Measurements from ENCODE around the gene TKTL1. TPM values are rescaled to one million over a fixed set of nuclear protein-coding genes. Genes with fewer than 3 reads are reported as not detected.

TKTL1 gene
- total and polyA plus RNA-seq, 2 experiments from 2014 or later: not detected

DNA sequence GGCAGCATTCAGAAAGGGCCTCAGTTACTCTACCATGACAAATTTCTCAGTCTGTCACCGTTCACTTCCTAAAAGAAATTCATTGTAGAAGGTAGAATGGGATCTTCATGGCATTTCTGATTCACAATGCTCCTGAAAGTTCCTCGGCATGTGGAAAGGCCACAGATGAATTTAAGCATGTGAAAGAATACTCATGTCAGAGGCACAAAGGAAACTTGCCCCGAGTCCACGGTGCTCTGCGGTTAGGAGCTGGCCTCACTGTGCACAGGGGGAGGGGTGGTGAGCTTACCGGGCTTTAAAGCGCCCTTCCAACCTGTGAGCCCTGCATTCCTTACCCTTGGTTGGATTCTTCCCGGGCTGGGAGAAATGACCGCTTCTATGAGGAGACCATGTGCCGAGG is 9.3 kb downstream of the TKTL1 start:
- Histone ChIP-seq H3K36me3 (ENCODE audit: insufficient read depth) (no peaks in the 10 kb centered on the region), H3K27ac (ENCODE audit: low read depth) (no peak overlapping the region), H3K4me2 (no peak overlapping the region), H3K9me2 (ENCODE audit: insufficient read depth) (no peaks in the 10 kb centered on the region), H4K20me1 (replicated peaks; ENCODE audit: insufficient read depth) (no peaks in the 10 kb centered on the region), H3K27me3 (ENCODE audit: insufficient read depth) (no peaks in the 10 kb centered on the region), H3F3A (replicated peaks; ENCODE audit: low read depth) (no peaks in the 10 kb centered on the region), H3K4me1 (ENCODE audit: insufficient read depth) (no peaks in the 10 kb centered on the region), H3K4me3 (no peak overlapping the region), H2AFZ (no peak overlapping the region), H3K79me2 (replicated peaks; ENCODE audit: insufficient read depth) (no peaks in the 10 kb centered on the region)
- H3K27ac Mint-ChIP-seq: no peak overlapping the region
- no peaks in the 10 kb centered on the region for H3K9me3 Mint-ChIP-seq
- no peak overlapping the region for H3K4me3 Mint-ChIP-seq
- peak; percentile 37; the same call in 1 of the 3 replicates for ATAC-seq
- peaks cover 13% of the 10 kb centered on the region; the same call in 2 of the 3 replicates for H3K4me1 Mint-ChIP-seq
- DNase-seq (ENCODE audit: low spot score): no peak
- no peaks in the 10 kb centered on the region for H3K36me3 Mint-ChIP-seq (ENCODE audit: low read depth)
- H3K27me3 Mint-ChIP-seq (ENCODE audit: insufficient read depth, low read depth, poor library complexity): peaks cover 6% of the 10 kb centered on the region
- TF ChIP-seq EZH2phosphoT487 (IDR thresholded peaks at IDR 0.05; ENCODE audit: unreplicated experiment) (no peak), NANOG (IDR thresholded peaks at IDR 0.05; ENCODE audit: borderline replicate concordance) (no peak), EZH2 (IDR thresholded peaks at IDR 0.05; ENCODE audit: low read depth, unreplicated experiment) (no peak), ZNF114 (CRISPR knock-in tag; IDR thresholded peaks at IDR 0.05) (no peak)
- TF ChIP-seq, protein P1, sequence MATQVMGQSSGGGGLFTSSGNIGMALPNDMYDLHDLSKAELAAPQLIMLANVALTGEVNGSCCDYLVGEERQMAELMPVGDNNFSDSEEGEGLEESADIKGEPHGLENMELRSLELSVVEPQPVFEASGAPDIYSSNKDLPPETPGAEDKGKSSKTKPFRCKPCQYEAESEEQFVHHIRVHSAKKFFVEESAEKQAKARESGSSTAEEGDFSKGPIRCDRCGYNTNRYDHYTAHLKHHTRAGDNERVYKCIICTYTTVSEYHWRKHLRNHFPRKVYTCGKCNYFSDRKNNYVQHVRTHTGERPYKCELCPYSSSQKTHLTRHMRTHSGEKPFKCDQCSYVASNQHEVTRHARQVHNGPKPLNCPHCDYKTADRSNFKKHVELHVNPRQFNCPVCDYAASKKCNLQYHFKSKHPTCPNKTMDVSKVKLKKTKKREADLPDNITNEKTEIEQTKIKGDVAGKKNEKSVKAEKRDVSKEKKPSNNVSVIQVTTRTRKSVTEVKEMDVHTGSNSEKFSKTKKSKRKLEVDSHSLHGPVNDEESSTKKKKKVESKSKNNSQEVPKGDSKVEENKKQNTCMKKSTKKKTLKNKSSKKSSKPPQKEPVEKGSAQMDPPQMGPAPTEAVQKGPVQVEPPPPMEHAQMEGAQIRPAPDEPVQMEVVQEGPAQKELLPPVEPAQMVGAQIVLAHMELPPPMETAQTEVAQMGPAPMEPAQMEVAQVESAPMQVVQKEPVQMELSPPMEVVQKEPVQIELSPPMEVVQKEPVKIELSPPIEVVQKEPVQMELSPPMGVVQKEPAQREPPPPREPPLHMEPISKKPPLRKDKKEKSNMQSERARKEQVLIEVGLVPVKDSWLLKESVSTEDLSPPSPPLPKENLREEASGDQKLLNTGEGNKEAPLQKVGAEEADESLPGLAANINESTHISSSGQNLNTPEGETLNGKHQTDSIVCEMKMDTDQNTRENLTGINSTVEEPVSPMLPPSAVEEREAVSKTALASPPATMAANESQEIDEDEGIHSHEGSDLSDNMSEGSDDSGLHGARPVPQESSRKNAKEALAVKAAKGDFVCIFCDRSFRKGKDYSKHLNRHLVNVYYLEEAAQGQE (IDR thresholded peaks at IDR 0.05; ENCODE audit: unreplicated experiment): no peak

GRCh38 chrX:154305541-154306205 is 10.1 kb downstream of the TKTL1 start:
- Mint-ChIP-seq H3K27ac (no peak overlapping the region), H3K4me1 (peaks cover 13% of the 10 kb centered on the region; the same call in 2 of the 3 replicates), H3K9me3 (no peaks in the 10 kb centered on the region), H3K36me3 (ENCODE audit: low read depth) (no peaks in the 10 kb centered on the region), H3K27me3 (ENCODE audit: insufficient read depth, low read depth, poor library complexity) (peaks cover 6% of the 10 kb centered on the region), H3K4me3 (no peak overlapping the region)
- ATAC-seq (no peak), DNase-seq (ENCODE audit: low spot score) (no peak)
- no peak overlapping the region for H3K27ac ChIP-seq (ENCODE audit: low read depth)
- no peaks in the 10 kb centered on the region for H3K27me3 ChIP-seq (ENCODE audit: insufficient read depth)
- no peaks in the 10 kb centered on the region for H3K79me2 ChIP-seq (replicated peaks; ENCODE audit: insufficient read depth)
- H3K4me2 ChIP-seq: no peak overlapping the region
- no peaks in the 10 kb centered on the region for H3K36me3 ChIP-seq (ENCODE audit: insufficient read depth)
- TF ChIP-seq STAT1 (IDR thresholded peaks at IDR 0.05; ENCODE audit: unreplicated experiment) (no peak), CREB1 (CRISPR knock-in tag; IDR thresholded peaks at IDR 0.05; ENCODE audit: low read depth) (no peak), ETS1 (IDR thresholded peaks at IDR 0.05) (no peak)
- no peaks in the 10 kb centered on the region for H4K20me1 ChIP-seq (replicated peaks; ENCODE audit: insufficient read depth)
- H3F3A ChIP-seq (replicated peaks; ENCODE audit: low read depth): no peaks in the 10 kb centered on the region
- no peaks in the 10 kb centered on the region for H3K9me2 ChIP-seq (ENCODE audit: insufficient read depth)
- no peak overlapping the region for H2AFZ ChIP-seq
- no peaks in the 10 kb centered on the region for H3K4me1 ChIP-seq (ENCODE audit: insufficient read depth)
- no peak overlapping the region for H3K4me3 ChIP-seq
